GM23338 (cell line): ENCODE measurements around the gene CCSER2.

Source experiments
- CREB1 ChIP-seq: fragments of 250-450 bp; sonication (Bioruptor Pico); IDR thresholded peaks from 2 replicates; pipeline ENCODE4 v1.5.0; 2020; ENCODE audit warnings: low read depth, mild to moderate bottlenecking, moderate library complexity
- EZH2 ChIP-seq: fragments of 200-600 bp; sonication (generic); IDR thresholded peaks from one replicate; pipeline ENCODE4 v1.8.0; 2017; ENCODE audit warnings: antibody characterized with exemption, mild to moderate bottlenecking, low read depth; ENCODE audit not compliant: unreplicated experiment
- EZH2phosphoT487 ChIP-seq: fragments of 200-600 bp; sonication (generic); IDR thresholded peaks from one replicate; pipeline ENCODE4 v1.8.1; 2018; ENCODE audit warnings: antibody characterized with exemption; ENCODE audit not compliant: unreplicated experiment
- NANOG ChIP-seq: IDR thresholded peaks from 2 replicates; pipeline ENCODE4 v1.6.1; 2016; ENCODE audit warnings: antibody characterized with exemption, borderline replicate concordance
- POLR2AphosphoS5 ChIP-seq: IDR thresholded peaks from 2 replicates; pipeline ENCODE4 v1.6.1; 2016; ENCODE audit warnings: antibody characterized with exemption, low read depth
- REST ChIP-seq: IDR thresholded peaks from one replicate; pipeline ENCODE4 v1.6.1; 2018; ENCODE audit warnings: antibody characterized with exemption; ENCODE audit not compliant: unreplicated experiment
- ZNF331 ChIP-seq: fragments of 250-450 bp; sonication (Bioruptor Pico); IDR thresholded peaks from 2 replicates; pipeline ENCODE4 v1.5.0; 2020; ENCODE audit warnings: low read depth, mild to moderate bottlenecking, moderate library complexity
- TF ChIP-seq, protein P1 (sequence below), 2 experiments: fragments of 200-600 bp in 1 of 2; sonication (generic) in 1 of 2; conservative IDR thresholded peaks; 2 replicates each; pipeline versions ENCODE4 v1.5.1 to v1.6.1; 2016 to 2017; ENCODE audit warnings: antibody characterized with exemption in 2 of 2, low read depth in 2 of 2, mild to moderate bottlenecking in 2 of 2, moderate library complexity in 1 of 2
- TF ChIP-seq, protein P2 (sequence below): IDR thresholded peaks from 2 replicates; pipeline ENCODE4 v1.6.1; 2016; ENCODE audit warnings: antibody characterized with exemption

- TF ChIP-seq EZH2phosphoT487 (no peak), REST (no peak), CREB1 (CRISPR knock-in tag) (no peak), POLR2AphosphoS5 (no peak), EZH2 (no peak), ZNF331 (CRISPR knock-in tag) (no peak), NANOG (no peak)
- TF ChIP-seq, protein P1, sequence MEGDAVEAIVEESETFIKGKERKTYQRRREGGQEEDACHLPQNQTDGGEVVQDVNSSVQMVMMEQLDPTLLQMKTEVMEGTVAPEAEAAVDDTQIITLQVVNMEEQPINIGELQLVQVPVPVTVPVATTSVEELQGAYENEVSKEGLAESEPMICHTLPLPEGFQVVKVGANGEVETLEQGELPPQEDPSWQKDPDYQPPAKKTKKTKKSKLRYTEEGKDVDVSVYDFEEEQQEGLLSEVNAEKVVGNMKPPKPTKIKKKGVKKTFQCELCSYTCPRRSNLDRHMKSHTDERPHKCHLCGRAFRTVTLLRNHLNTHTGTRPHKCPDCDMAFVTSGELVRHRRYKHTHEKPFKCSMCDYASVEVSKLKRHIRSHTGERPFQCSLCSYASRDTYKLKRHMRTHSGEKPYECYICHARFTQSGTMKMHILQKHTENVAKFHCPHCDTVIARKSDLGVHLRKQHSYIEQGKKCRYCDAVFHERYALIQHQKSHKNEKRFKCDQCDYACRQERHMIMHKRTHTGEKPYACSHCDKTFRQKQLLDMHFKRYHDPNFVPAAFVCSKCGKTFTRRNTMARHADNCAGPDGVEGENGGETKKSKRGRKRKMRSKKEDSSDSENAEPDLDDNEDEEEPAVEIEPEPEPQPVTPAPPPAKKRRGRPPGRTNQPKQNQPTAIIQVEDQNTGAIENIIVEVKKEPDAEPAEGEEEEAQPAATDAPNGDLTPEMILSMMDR (conservative IDR thresholded peaks at IDR 0.05; ENCODE audit: low read depth in 2 of 2) = peak; percentile 37 to 73
- TF ChIP-seq, protein P2, sequence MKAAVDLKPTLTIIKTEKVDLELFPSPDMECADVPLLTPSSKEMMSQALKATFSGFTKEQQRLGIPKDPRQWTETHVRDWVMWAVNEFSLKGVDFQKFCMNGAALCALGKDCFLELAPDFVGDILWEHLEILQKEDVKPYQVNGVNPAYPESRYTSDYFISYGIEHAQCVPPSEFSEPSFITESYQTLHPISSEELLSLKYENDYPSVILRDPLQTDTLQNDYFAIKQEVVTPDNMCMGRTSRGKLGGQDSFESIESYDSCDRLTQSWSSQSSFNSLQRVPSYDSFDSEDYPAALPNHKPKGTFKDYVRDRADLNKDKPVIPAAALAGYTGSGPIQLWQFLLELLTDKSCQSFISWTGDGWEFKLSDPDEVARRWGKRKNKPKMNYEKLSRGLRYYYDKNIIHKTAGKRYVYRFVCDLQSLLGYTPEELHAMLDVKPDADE = no peak
These were observed 205.8 kb downstream of the CCSER2 start for GRCh38 chr10:84534168-84534567.
